Activated CD4-positive, CD25-positive, alpha-beta regulatory T cell treated with anti-CD3 and anti-CD28 coated beads, Interleukin-2, amount 50 U/mL, for 16 hours (primary cell): ENCODE results near the gene VPS37C.
"Not testable (repeated sequence)": the region's sequence is repeated elsewhere in the genome, so short reads cannot be mapped to it uniquely, and the experiment has no call there.

ENCODE experiments used
- DNase-seq: peaks from one replicate; pipeline ENCODE4 v3.0.0-alpha.2; 2020; ENCODE audit warnings: low read depth, low spot score

The VPS37C gene

GRCh38 chr11:61161190-61162091, at the start of gene VPS37C:
VPS37C (minus strand) TSS chr11:61161426; CDS start chr11:61138829, 22,597 bp downstream.
- peak; percentile 78 for DNase-seq

DNA sequence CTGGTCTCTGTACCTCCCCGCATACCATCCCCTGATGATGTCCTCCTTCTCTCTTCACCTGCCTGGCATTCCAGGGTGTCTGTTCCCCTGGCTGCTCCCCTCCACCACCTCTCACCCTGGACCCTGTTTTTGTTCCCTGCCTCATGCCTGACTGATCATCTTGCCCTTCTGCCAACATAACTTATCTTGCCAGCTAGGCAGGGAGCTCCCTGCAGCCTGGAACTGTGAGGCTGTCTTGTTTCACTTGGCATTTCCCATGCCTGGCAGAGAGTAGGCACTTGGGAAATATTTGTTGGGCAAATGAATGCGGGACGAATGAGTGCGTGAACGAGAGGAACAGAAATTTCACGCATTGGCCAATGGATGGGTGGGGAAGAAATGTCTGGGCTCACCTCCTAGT, 49.4 kb upstream of the VPS37C start:
- DNase-seq, result not testable (repeated sequence)

- DNase-seq, result not testable (repeated sequence)
Observed at GRCh38 chr11:61207636-61208310, 46.5 kb upstream of the VPS37C start.

- DNase-seq, result not testable (repeated sequence)
Observed at GRCh38 chr11:61204502-61205059, 43.4 kb upstream of the VPS37C start.

- DNase-seq, result not testable (repeated sequence)
Observed at GRCh38 chr11:61203873-61204272, 42.6 kb upstream of the VPS37C start.

GRCh38 chr11:61202950-61203746, 41.9 kb upstream of the VPS37C start, which contains the start of gene PGA3:
PGA3 (plus strand) TSS chr11:61203515; CDS start chr11:61203565, 50 bp downstream.
- DNase-seq, result not testable (repeated sequence)

DNA sequence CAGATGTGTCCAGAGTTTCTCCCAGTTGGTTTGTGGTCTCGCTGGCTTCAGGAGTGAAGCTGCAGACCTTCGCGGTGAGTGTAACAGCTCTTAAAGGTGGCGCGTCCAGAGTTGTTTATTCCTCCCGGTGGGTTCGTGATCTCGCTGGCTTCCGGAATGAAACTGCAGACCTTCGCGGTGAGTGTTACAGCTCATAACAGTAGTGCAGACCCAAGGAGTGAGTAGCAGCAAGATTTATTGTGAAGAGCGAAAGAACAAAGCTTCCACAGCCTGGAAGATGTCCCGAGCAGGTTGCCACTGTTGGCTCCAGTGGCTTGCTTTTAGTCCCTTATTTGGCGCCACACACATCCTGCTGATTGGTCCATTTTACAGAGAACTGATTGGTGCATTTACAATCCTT, 40.2 kb upstream of the VPS37C start:
- no peak for DNase-seq

DNA sequence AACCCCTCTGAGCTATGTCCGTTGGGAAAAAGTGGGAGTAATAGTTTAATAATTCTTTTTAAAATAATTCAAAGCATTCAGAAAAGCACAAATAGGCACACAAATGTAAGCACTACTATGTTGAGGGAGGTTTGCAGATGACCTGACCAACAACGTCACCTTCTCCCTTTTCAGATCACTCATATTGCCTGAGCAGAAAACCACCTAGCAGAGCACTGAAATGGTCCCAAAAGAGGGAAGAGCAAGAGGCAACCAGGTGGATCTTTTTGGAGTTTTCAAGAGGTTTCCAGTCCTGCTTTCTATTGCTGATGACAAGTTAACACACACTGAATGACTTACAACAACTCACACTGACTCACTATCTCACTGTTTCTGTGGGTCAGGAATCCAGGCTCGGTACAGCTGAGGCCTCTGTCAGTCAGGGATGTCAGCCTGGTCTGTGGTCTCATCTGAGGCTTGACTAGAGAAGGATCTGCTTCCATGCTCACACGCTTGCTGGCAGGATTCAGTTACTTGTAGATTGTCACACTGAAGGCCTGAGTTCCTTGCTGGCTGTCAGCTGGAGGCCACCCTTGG, 37.8 kb upstream of the VPS37C start:
- DNase-seq, result no peak

DNA sequence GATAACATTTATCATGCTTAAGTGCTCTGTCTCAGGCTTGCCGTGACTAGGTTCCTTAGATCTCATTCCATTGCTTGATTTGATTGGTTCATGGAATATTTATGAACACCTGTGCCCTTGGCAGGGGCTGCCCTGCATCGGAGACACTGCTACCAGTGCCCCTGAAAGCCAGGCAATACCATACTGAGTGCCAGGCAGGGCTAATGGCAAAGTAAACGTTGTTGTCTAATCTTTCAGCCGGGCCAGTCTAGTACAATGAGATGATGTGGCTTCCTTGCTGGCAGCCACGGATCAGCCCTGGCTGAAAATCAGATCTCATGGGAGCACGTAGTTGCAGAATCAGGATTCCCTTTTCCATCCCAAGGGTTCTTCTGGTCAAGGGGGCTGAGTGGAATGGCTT, 37.1 kb upstream of the VPS37C start:
- no peak for DNase-seq

GRCh38 chr11:61195719-61196118, 34.5 kb upstream of the VPS37C start:
- no peak for DNase-seq

DNA sequence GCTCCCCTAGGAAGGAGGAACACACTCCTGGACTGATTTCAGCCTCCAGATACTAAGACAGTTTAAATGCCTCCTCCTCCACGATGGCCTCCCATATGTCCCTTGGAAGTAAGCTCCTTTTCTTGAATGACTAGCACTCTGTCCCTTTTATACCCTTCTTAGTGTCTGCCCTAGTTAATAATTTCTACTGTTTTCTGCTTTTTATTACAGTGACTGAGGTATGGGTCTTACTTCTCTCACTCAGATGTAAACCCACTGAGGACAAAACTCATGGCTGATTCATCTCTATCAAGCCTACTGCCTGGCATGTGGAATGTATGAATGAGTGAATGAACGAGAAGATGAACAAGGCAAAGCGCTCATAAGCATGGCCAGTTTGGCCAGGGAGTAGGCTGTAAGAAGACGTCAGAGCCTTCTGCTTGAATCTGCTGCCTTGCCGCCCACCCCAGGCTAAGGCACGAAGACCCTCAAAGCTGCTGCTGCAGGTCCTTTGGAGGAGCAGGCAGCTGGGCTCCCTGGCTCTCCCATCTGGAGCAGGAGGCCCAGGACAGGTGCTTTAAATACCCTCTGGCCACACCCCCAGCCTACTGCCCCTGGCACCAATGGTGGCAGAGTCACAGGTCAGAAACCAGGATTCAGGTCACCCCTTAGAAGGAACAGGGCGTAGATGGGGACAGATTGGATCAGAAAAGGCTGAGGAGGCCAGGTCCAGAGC, 33.9 kb upstream of the VPS37C start:
- no peak for DNase-seq

DNA sequence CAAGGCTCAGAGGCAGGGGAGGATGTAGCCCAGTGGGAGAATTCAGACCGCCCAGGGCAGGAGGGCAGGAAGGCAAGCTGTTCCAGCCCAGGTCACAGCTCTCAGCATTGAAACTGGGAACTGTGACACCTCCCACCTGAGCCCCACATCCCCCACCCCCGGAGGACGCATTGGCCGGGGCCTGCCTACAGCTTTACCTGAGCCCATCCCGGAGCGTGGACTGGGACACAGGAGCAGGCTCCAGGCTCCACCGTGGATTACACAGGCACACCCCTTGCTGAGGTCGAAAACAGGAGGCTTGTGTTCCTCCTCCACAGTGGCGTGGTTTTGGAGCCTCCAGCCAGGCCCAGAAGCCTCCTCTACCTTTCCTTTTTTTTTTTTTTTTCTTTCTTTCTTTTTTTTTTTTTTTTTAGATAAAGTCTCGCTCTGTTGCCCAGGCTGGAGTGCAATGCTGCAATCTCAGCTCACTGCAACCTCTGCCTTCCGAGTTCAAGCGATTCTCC, 33.0 kb upstream of the VPS37C start:
- no peak for DNase-seq

DNA sequence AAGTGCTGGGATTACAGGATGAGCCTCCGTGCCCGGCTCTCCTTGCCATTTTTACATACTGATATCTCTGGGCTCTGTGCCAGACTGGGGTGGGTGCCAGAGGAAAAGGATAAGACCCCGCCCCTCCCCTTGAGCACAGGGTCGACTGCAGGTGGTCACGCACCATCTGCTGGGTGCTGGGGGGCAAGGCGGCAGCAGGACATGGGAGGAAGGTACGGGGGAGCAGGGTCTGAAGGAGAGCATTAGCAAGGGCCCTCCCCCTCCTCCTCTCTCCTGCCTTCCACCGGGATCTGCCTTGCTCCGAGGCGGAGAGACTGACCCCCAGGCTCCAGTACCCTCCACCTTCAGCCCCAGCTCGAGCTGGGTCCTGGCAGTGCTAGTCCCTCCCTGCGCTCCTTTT, 32.4 kb upstream of the VPS37C start:
- DNase-seq, result no peak

DNA sequence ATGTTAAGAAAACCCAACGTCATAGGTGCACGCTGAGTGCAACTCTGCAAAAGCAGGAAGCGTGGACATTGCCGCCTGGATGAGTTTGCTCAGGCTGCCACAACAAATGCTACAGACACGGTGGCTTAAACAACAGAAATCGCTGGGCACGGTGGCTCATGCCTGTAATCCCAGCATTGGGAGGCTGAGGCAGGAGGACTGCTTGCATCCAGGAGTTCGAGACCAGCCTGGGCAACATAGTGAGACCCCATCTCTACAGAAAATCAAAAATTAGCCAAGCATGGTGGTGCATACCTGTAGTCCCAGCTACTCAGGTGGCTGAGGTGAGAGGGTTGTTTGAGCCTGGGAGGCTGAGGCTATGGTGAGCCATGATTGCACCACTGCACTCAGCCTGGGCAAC, 28.7 kb upstream of the VPS37C start:
- no peak for DNase-seq

- peak; percentile 57 for DNase-seq
Observed at GRCh38 chr11:61187505-61188130, 26.4 kb upstream of the VPS37C start.

DNA sequence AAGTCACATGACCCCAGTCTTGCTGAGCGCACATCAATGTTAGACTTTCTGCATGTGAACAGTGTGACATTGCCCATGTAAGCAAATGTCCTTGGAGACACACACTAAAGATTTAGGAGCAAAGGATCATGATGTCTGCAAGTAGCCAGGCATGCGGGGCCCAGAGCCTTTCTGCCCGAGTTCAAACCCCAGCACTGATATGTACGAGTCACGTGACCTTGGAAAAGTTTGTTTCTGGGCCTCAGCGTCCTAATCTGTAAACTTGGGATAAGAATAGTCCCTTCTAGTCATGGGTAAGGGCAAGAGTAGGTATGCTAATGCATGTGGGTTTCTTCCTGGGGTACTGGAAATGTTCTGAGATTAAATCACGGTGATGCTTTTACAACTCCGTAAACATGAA, 25.3 kb upstream of the VPS37C start:
- no peak for DNase-seq

DNA sequence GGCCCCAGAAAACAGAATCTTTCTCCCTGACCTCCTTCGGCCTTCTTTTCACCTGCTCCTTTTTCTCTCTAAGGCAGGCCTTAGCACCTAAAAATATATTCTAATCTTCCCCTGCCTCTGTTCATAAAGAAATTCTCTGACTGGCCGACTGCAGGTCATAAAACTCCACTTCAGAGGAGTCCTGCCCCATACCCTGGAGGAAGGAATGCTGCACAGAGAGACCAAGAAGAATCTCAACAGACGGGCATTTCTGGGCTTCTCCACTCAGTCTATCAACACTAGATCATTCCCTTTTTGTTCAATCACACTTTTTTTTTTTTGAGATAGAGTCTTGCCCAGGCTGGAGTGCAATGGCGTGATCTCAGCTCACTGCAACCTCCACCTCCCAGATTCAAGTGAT, 22.4 kb upstream of the VPS37C start:
- DNase-seq, result no peak

GRCh38 chr11:61181489-61181888, 20.3 kb upstream of the VPS37C start:
- no peak for DNase-seq

- not testable (repeated sequence) for DNase-seq
Observed at GRCh38 chr11:61180205-61180604, 19.0 kb upstream of the VPS37C start.

DNA sequence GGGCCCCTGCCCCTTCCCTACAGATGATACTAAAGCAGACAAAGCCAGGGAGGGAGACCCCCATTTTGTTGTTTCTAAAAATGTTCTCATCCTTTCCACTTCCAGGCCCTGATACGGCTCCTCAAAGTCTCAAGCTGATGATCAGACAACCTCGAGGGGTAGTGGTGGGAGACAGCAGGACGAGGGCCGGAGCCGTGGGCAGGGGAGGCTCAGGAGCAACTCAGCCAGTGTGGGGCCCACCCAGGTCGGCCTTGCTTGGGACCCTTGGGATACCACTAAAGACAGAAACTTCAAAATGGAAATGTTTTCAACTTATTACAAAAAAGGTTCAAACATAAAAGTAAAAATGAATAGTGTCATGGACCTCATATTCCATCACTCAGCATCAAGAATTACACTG, 15.2 kb upstream of the VPS37C start:
- no peak for DNase-seq
